Vagina (tissue), 2 donors: ENCODE results near the gene TBCA.

Experiments used
- POLR2A ChIP-seq, 2 donors: fragments of 450-650 bp; IDR thresholded peaks; one replicate each; pipeline ENCODE4 v1.6.1; 2017; ENCODE audit warnings: antibody characterized with exemption in 2 of 2, mild to moderate bottlenecking in 2 of 2, moderate library complexity in 2 of 2
- POLR2AphosphoS5 ChIP-seq, 2 donors: sonication (generic); formaldehyde crosslinking; IDR thresholded peaks; one replicate each; pipeline ENCODE4 v1.9.0; 2017; ENCODE audit warnings: antibody characterized with exemption in 2 of 2, mild to moderate bottlenecking in 2 of 2, low read depth in 1 of 2; ENCODE audit not compliant: insufficient read depth in 1 of 2
- TF ChIP-seq, protein P1 (sequence below), 3 experiments: fragments of 450-650 bp in 2 of 3; fragments of 200-600 bp in 1 of 3; sonication (generic) in 1 of 3; IDR thresholded peaks; one replicate each; pipeline ENCODE4 v1.5.1; 2017 to 2019; ENCODE audit warnings: antibody characterized with exemption in 3 of 3, mild to moderate bottlenecking in 2 of 3, moderate library complexity in 2 of 3

- TF ChIP-seq, protein P1, sequence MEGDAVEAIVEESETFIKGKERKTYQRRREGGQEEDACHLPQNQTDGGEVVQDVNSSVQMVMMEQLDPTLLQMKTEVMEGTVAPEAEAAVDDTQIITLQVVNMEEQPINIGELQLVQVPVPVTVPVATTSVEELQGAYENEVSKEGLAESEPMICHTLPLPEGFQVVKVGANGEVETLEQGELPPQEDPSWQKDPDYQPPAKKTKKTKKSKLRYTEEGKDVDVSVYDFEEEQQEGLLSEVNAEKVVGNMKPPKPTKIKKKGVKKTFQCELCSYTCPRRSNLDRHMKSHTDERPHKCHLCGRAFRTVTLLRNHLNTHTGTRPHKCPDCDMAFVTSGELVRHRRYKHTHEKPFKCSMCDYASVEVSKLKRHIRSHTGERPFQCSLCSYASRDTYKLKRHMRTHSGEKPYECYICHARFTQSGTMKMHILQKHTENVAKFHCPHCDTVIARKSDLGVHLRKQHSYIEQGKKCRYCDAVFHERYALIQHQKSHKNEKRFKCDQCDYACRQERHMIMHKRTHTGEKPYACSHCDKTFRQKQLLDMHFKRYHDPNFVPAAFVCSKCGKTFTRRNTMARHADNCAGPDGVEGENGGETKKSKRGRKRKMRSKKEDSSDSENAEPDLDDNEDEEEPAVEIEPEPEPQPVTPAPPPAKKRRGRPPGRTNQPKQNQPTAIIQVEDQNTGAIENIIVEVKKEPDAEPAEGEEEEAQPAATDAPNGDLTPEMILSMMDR (IDR thresholded peaks at IDR 0.05): no peak
- no peak for TF ChIP-seq POLR2A (IDR thresholded peaks at IDR 0.05)
- TF ChIP-seq POLR2AphosphoS5 (IDR thresholded peaks at IDR 0.05; ENCODE audit: insufficient read depth in 1 of 2, low read depth in 1 of 2): no peak
These were observed 66.8 kb downstream of the TBCA start for GRCh38 chr5:77709340-77709739.
